HepG2 (cell line): ENCODE results near the gene WNT3A. TPM values are rescaled to one million over a fixed set of nuclear protein-coding genes. Genes with fewer than 3 reads are reported as not detected.

Source experiments
- ATAC-seq: fragments of 200-7000 bp; cut with Tn5 transposase; 3 replicates; pipeline ENCODE4 v1.9.1; 2020; ENCODE audit warnings: mild to moderate bottlenecking, moderate library complexity
- BruUV-seq: library from RNA; stranded (reverse); fragments of 400-500 nt; replicated peaks from 2 replicates; lab custom pipeline; 2021; lab: Mats Ljungman, UMichigan
- CTCF ChIA-PET: fragments of 300-600 bp; formaldehyde crosslinking; extraction: SDS; loops from one replicate; lab custom pipeline; 2021; ENCODE audit warnings: low total read pairs, inconsistent platforms, low intra/inter-chr PET ratio; lab: Yijun Ruan, JAX
- POLR2A ChIA-PET: fragments of 350-600 bp; sonication (Branson Sonifier 250); formaldehyde crosslinking; loops from one replicate; lab custom pipeline; 2020; ENCODE audit warnings: antibody characterized with exemption, inconsistent platforms; lab: Yijun Ruan, JAX
- DNase-seq: peaks from one replicate; pipeline ENCODE4 v3.0.0-alpha.2; 2015; ENCODE audit warnings: low spot score
- FAIRE-seq: peaks from 3 replicates; lab custom pipeline; 2011; peaks lifted over from hg19 to GRCh38; lab: Jason Lieb, UNC
- H2AFZ ChIP-seq: one replicate; pipeline ENCODE4 v1.6.1; 2011; ENCODE audit warnings: low read length, inconsistent platforms
- H3K27ac ChIP-seq: fragments of 300-600 bp; 3 replicates; pipeline ENCODE4 v1.8.0; 2011; ENCODE audit warnings: mixed run types, mild to moderate bottlenecking, mixed read lengths, low read length, inconsistent platforms; ENCODE audit not compliant: insufficient read depth; ENCODE audit errors: extremely low read length
- H3K27me3 ChIP-seq, 2 experiments: fragments of 200-600 bp in 1 of 2; 2 replicates in 1 of 2; 3 replicates in 1 of 2; pipeline versions ENCODE4 v1.6.0 to v1.8.0; 2011; ENCODE audit warnings: low read length in 2 of 2, mild to moderate bottlenecking in 2 of 2, moderate library complexity in 2 of 2, inconsistent platforms in 1 of 2; ENCODE audit not compliant: insufficient read depth in 2 of 2, control insufficient read depth in 1 of 2
- H3K36me3 ChIP-seq, 2 experiments: fragments of 200-600 bp in 1 of 2; replicated peaks in 1 of 2; 2 replicates in 1 of 2; 3 replicates in 1 of 2; pipeline versions ENCODE4 v1.5.1 to v1.8.0; 2011; ENCODE audit warnings: low read length in 2 of 2, inconsistent platforms in 1 of 2; ENCODE audit not compliant: insufficient read depth in 2 of 2, control insufficient read depth in 1 of 2
- H3K4me1 ChIP-seq: 2 replicates; pipeline ENCODE4 v1.5.1; 2012; ENCODE audit warnings: low read length, inconsistent platforms; ENCODE audit not compliant: insufficient read depth
- H3K4me2 ChIP-seq: 2 replicates; pipeline ENCODE4 v1.6.0; 2011; ENCODE audit warnings: low read depth, low read length, inconsistent platforms
- H3K4me3 ChIP-seq, 3 experiments: fragments of 200-600 bp in 1 of 3; sonication (generic), shearing (Covaris generic) in 1 of 3; replicated peaks in 1 of 3; 2 replicates each; pipeline ENCODE4 v1.5.1; 2011 to 2016; ENCODE audit warnings: low read length in 3 of 3, inconsistent platforms in 2 of 3, low read depth in 2 of 3, mild to moderate bottlenecking in 2 of 3, control low read depth in 1 of 3, mixed read lengths in 1 of 3; ENCODE audit not compliant: insufficient read depth in 1 of 3
- H3K79me2 ChIP-seq: one replicate; pipeline ENCODE4 v1.6.1; 2011; ENCODE audit warnings: low read length, inconsistent platforms; ENCODE audit not compliant: insufficient read depth
- H3K9ac ChIP-seq: 2 replicates; pipeline ENCODE4 v1.6.0; 2011; ENCODE audit warnings: mild to moderate bottlenecking, low read depth, low read length, inconsistent platforms; ENCODE audit not compliant: insufficient read depth
- H3K9me3 ChIP-seq: 2 replicates; pipeline ENCODE4 v1.5.1; 2012; ENCODE audit warnings: mild to moderate bottlenecking, low read length
- H4K20me1 ChIP-seq: 2 replicates; pipeline ENCODE4 v1.6.0; 2011; ENCODE audit warnings: inconsistent platforms, mild to moderate bottlenecking, low read length, moderate library complexity; ENCODE audit not compliant: insufficient read depth
- ETV6 ChIP-seq: sonication (generic); formaldehyde crosslinking; conservative IDR thresholded peaks from 2 replicates; pipeline ENCODE4 v1.4.0; 2020; ENCODE audit warnings: missing genetic modification reagents
- ISL2 ChIP-seq: sonication (generic); formaldehyde crosslinking; IDR thresholded peaks from 2 replicates; pipeline ENCODE4 v1.5.0; 2020; ENCODE audit warnings: missing genetic modification reagents
- KMT2B ChIP-seq: IDR thresholded peaks from 2 replicates; pipeline ENCODE4 v1.6.1; 2016; ENCODE audit warnings: missing genetic modification reagents, missing compliant biosample characterization
- NRL ChIP-seq: sonication (generic); formaldehyde crosslinking; IDR thresholded peaks from 2 replicates; pipeline ENCODE4 v1.5.0; 2020; ENCODE audit warnings: missing genetic modification reagents, mild to moderate bottlenecking, moderate library complexity, borderline replicate concordance
- RARA ChIP-seq: IDR thresholded peaks from 2 replicates; pipeline ENCODE4 v1.6.1; 2016; ENCODE audit warnings: missing genetic modification reagents, missing compliant biosample characterization
- WIZ ChIP-seq: sonication (generic); formaldehyde crosslinking; IDR thresholded peaks from 2 replicates; pipeline ENCODE4 v1.5.1; 2020; ENCODE audit warnings: mild to moderate bottlenecking, missing genetic modification reagents
- ZFP41 ChIP-seq: sonication (generic); formaldehyde crosslinking; IDR thresholded peaks from 2 replicates; pipeline ENCODE4 v1.4.0; 2020; ENCODE audit warnings: mild to moderate bottlenecking, missing genetic modification reagents, borderline replicate concordance
- ZNF142 ChIP-seq: sonication (generic); formaldehyde crosslinking; IDR thresholded peaks from 2 replicates; pipeline ENCODE4 v1.4.0; 2020; ENCODE audit warnings: missing genetic modification reagents
- ZNF713 ChIP-seq: sonication (generic); formaldehyde crosslinking; IDR thresholded peaks from 2 replicates; pipeline ENCODE4 v1.4.0; 2020; ENCODE audit warnings: mild to moderate bottlenecking, missing genetic modification reagents
- ZNF772 ChIP-seq: sonication (generic); formaldehyde crosslinking; IDR thresholded peaks from 2 replicates; pipeline ENCODE4 v1.5.0; 2020; ENCODE audit warnings: mild to moderate bottlenecking, missing genetic modification reagents
- WGBS: methylation state at CpG from one replicate; pipeline ENCODE4 v1.1.6; 2017; ENCODE audit warnings: low lambda C conversion rate; 5-methylcytosine and 5-hydroxymethylcytosine counted together
- in situ Hi-C: cut with HindIII; loops from 2 replicates; pipeline ENCODE4 v1.10.0; 2017; ENCODE audit warnings: low pct_unique_long_range_greater_than_20kb; ENCODE audit not compliant: extremely low pct_ligation_motif_present
- intact Hi-C: fragments of 100-400 bp; cut with micrococcal nuclease; formaldehyde crosslinking; loops from one replicate; pipeline ENCODE4 v1.10.0; 2022; ENCODE audit not compliant: unreplicated experiment
- polyA plus RNA-seq, 8 experiments: library from polyadenylated mRNA; depleted of rRNA in 3 of 8; stranded (reverse) in 7 of 8; unstranded in 1 of 8; fragments of >200 nt; fragmentation: Illumina TruSeq in 4 of 8; extraction: Trizol in 4 of 8; gene quantifications; 2 replicates each; pipeline versions ENCODE4 v1.2.1 to v1.2.3, GENCODE V29; 2011 to 2016; ENCODE audit warnings: low read depth in 4 of 8, missing spikeins in 1 of 8, mixed read lengths in 1 of 8; ENCODE audit not compliant: insufficient read depth in 1 of 8
- total RNA-seq, 5 experiments: library from RNA; depleted of rRNA; stranded (reverse); fragments of >200 nt; fragmentation: Illumina TruSeq; extraction: Trizol; gene quantifications; 2 replicates each; pipeline ENCODE4 v1.2.3, GENCODE V29; 2016; ENCODE audit warnings: low read depth in 1 of 5

Gene WNT3A
- total and polyA plus RNA-seq, 2 of the 13 experiments (the other 11 are each of a cell fraction or from before 2014, with no cell fraction given): not detected

GRCh38 chr1:228068359-228068758 lies 61.6 kb downstream of the WNT3A start:
- Histone ChIP-seq H3K4me3 (no peak overlapping the region), H3K9me3 (no peaks in the 10 kb centered on the region), H3K27me3 (peaks cover 6 to 21% of the 10 kb centered on the region in 2 experiments; a peak in 4 of 5 replicates), H3K27ac (no peak overlapping the region), H4K20me1 (no peaks in the 10 kb centered on the region), H3K36me3 (no peaks in the 10 kb centered on the region), H3K9ac (no peak overlapping the region), H3K4me1 (no peaks in the 10 kb centered on the region), H3K4me2 (no peak overlapping the region), H3K79me2 (no peaks in the 10 kb centered on the region), H2AFZ (no peak overlapping the region)
- ChIA-PET CTCF (no interaction called here), POLR2A (no interaction called here)
- in situ Hi-C loops (no loop called here), intact Hi-C loops (no loop called here)
- no peak for DNase-seq
- ATAC-seq: no peak
- BruUV-seq: no TSS peak
- WGBS: 18% methylated on average over 7 of the region's 7 CpGs
- no peak for TF ChIP-seq ISL2 (CRISPR knock-in tag)
- no peak for TF ChIP-seq ETV6 (CRISPR knock-in tag)
- no peak for TF ChIP-seq WIZ (CRISPR knock-in tag)
- no peak for FAIRE-seq

GRCh38 chr1:228070173-228070572 lies 63.4 kb downstream of the WNT3A start:
- CTCF ChIA-PET: no interaction called here
- no peak overlapping the region for H3K4me2 ChIP-seq
- intact Hi-C loops: no loop called here
- no peak for ATAC-seq
- no peak for TF ChIP-seq ZNF142 (CRISPR knock-in tag)
- TF ChIP-seq NRL (CRISPR knock-in tag): no peak
- no peak for TF ChIP-seq ZNF713 (CRISPR knock-in tag)
- no peak for TF ChIP-seq KMT2B (CRISPR knock-in tag)
- no peak for TF ChIP-seq ZNF772 (CRISPR knock-in tag)
- TF ChIP-seq RARA: no peak
- no peak for TF ChIP-seq ZFP41 (CRISPR knock-in tag)
- TF ChIP-seq, all 625 proteins: peak for 0
- Histone ChIP-seq H3K36me3 (no peaks in the 10 kb centered on the region), H4K20me1 (no peaks in the 10 kb centered on the region), H3K4me3 (no peak overlapping the region), H3K9me3 (no peaks in the 10 kb centered on the region), H3K79me2 (no peaks in the 10 kb centered on the region), H3K9ac (no peak overlapping the region), H3K27ac (no peak overlapping the region), H3K27me3 (peaks cover 9 to 22% of the 10 kb centered on the region in 2 experiments; a peak in 4 of 5 replicates), H2AFZ (no peak overlapping the region), H3K4me1 (no peaks in the 10 kb centered on the region)
- no TSS peak for BruUV-seq
- in situ Hi-C loops: no loop called here
- no peak for FAIRE-seq
- no peak for DNase-seq
- WGBS: 24% methylated on average over 2 of the region's 2 CpGs
- POLR2A ChIA-PET: no interaction called here
